ENCODE results near the gene THEM5.

THEM5 gene

DNA sequence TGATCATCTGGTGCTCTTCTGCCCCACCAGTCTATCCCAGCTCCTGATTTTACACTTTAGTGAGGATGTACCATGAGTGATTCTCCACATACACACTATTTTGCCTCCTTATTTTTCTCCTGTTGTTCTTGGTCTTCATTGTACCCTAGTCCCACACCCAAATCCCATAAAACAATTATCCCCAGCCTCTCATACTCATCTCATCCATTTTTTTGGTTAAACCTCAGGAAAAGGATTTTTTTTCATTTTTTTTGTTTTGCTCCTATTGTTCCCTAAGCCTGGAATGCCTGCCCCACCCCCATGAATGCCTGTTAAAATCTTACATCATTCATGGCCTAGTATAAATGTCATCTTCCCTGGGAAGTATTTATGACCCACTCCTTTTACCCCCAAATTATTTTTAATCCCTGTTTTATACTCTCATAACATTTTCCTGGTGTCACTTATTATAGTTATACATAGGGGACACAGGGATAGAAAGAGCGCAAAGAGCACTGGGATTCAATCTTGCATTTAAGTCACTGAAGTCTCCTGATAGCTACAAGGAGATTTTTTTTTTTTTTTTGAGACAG lies 43.4 kb downstream of the THEM5 start:
- DNase-seq (ENCODE audit: extremely low spot score), result no peak
- ChIA-PET POLR2A (no interaction called here), CTCF (no interaction called here)
- TF ChIP-seq, protein P1, sequence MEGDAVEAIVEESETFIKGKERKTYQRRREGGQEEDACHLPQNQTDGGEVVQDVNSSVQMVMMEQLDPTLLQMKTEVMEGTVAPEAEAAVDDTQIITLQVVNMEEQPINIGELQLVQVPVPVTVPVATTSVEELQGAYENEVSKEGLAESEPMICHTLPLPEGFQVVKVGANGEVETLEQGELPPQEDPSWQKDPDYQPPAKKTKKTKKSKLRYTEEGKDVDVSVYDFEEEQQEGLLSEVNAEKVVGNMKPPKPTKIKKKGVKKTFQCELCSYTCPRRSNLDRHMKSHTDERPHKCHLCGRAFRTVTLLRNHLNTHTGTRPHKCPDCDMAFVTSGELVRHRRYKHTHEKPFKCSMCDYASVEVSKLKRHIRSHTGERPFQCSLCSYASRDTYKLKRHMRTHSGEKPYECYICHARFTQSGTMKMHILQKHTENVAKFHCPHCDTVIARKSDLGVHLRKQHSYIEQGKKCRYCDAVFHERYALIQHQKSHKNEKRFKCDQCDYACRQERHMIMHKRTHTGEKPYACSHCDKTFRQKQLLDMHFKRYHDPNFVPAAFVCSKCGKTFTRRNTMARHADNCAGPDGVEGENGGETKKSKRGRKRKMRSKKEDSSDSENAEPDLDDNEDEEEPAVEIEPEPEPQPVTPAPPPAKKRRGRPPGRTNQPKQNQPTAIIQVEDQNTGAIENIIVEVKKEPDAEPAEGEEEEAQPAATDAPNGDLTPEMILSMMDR (IDR thresholded peaks at IDR 0.05; ENCODE audit: control extremely low read depth, extremely low read depth, low read depth, missing control alignments), result no peak

DNA sequence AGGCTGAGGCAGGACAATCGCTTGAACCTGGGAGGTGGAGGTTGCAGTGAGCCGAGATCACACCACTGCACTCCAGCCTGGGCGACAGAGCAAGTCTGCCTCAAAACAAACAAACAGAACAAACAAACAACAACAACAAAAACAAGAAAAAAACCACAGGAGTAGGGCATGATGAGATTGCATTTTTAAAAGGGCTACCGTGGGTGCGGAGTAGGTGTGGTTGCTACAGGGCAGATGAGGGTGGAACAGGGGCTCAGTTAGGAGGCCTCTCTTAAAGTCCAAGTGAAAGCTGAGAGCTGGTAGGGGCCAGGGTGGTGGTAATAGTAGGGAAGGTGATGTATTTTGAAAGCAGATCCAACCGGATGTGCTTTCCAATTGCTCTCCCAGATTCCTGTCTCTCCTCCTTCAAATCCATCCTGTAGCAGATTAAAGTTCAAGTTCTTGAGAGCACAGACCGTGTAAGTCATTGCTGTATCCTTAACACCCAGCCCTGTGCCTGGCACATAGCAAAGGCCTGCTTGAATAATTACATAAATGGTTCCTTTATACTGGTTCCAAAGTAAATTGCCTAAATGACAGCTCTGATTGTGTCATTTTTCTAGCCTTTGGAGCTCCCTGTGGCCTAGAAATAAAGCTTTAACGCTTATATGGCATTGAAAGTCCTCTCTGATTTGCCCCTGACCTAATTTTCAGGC lies 44.1 kb downstream of the THEM5 start:
- ChIA-PET CTCF (no interaction called here), POLR2A (no interaction called here)
- DNase-seq (ENCODE audit: extremely low spot score), result no peak

DNA sequence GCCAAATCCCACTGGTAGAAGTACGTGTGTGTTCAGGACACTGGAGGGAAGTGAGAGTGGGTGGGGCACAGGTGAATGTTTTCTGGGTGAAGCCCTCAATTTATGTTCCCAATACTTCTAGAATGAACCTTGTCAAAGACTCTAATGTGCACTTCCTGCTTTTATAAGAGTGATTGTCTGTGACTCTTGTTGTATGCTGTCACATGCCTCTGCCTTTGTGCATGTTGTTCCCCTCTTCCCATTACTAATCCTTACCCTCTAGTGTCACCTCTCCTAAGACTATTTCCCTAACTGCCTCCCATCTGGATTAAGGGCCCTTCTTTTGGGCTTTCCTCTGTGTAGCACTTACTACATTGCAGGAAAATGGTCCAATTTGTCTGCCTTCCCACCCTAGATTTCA lies 45.7 kb downstream of the THEM5 start:
- TF ChIP-seq, protein P1 (IDR thresholded peaks at IDR 0.05; ENCODE audit: control extremely low read depth, extremely low read depth, low read depth, missing control alignments), result no peak
- DNase-seq (ENCODE audit: extremely low spot score), result no peak
- POLR2A ChIA-PET, result no interaction called here
- CTCF ChIA-PET, result interaction anchor here (1.1 to 1.3 kb wide), 3 partner anchors 9 to 29 kb away, joined by 3 read pairs; no protein-coding TSS in a partner anchor

More for the DNA sequence above, 44.1 kb downstream of the THEM5 start:
- TF ChIP-seq, protein P1 (IDR thresholded peaks at IDR 0.05; ENCODE audit: control extremely low read depth, extremely low read depth, low read depth, missing control alignments), result no peak

DNA sequence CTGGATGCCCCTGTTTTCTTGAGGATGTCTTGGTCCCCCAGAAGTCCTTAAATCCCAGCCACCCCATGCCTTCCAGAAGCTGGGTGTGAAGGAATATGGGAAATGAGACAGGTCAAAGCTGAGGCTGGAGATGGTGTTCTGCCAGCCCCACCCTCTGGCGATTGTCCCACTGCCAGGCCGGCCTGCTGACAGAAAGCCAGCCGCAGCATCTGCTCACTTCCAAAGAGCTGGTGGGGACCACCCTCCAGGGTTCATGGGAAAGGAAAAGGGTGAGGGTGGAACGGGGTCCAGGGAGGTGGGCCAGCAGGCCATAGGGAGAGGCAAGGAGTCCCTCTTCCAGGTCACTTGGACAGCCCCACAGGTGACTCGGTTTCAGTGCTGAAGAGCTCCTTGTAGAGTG lies 46.4 kb downstream of the THEM5 start:
- POLR2A ChIA-PET, result interaction anchor here (0.6 kb wide), 1 partner anchor 21 kb away, joined by 6 read pairs; no protein-coding TSS in a partner anchor
- CTCF ChIA-PET, result interaction anchor here (1.1 to 1.3 kb wide), 3 partner anchors 8 to 30 kb away, joined by 3 read pairs; no protein-coding TSS in a partner anchor
- TF ChIP-seq, protein P1 (IDR thresholded peaks at IDR 0.05; ENCODE audit: control extremely low read depth, extremely low read depth, low read depth, missing control alignments), result no peak
- no peak for DNase-seq (ENCODE audit: extremely low spot score)

DNA sequence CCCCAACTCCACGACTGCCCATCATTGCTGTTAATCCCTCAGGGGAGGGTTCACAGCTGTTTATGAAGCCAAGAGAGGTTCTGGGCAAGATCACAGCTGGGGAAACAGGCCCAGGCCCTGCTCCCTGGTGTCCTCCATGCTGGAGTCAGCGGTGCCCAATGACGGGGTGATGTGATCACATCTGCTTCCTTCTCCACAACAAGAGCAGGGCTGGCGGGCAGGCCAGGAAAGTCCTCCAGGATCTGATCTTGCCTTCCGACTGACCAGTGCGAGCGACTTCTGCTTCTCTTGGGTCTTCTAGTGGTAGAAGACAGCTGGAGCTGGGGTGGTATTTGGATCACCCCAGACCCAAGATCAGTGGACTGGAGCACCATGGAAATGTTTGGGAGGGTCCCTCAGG lies 47.3 kb downstream of the THEM5 start:
- ChIA-PET CTCF (interaction anchor here (1.1 kb wide), 1 partner anchor 9 kb away, joined by 3 read pairs; no protein-coding TSS in a partner anchor), POLR2A (no interaction called here)
- DNase-seq (ENCODE audit: extremely low spot score), result no peak

DNA sequence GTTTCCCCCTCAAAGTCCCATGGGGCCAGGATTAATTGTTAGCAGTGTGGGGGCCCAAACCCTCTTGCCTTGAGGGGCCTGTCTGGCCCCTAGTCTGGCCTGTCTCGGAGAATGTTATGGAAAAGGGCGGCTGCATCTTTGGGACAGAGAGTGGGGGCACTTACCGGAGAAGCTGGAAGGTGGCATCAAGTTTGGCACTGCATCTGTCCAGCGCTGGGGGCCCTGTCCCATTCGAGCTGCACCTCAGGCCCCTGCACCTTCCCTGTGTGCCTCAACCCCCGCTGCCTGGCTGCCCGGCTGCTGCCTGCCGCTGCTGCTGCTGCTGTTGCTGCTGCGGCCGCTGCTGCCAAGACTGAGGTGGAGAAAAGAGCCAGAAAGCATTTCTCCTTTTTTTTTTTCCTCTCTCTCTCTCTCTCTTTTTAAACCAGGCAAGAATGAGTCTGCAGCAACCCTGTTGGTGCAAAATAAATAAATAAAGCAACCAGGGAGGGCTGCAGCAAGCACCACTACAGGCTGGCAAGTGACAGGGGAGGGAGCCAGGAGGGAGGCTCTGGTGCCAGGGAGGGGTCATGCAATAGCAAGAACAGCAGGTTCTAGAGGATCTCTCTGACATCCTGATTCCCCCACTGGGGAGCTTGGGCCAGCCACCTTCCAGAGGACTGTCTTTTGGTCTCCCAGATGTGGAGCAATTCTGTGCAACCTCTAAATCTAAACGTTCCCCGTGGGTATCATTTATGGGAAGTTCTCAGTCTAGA lies 48.3 kb downstream of the THEM5 start, which contains the start of gene LINGO4:
LINGO4 (minus strand) TSS at position 354 of the 755 bp plus-strand sequence. CDS start 2,715 bp downstream, outside the sequence.
- TF ChIP-seq, protein P1 (IDR thresholded peaks at IDR 0.05; ENCODE audit: control extremely low read depth, extremely low read depth, low read depth, missing control alignments), result no peak
- CTCF ChIA-PET, result no interaction called here
- POLR2A ChIA-PET, result no interaction called here
- DNase-seq (ENCODE audit: extremely low spot score), result no peak

More for the DNA sequence above, 47.3 kb downstream of the THEM5 start:
- TF ChIP-seq, protein P1 (IDR thresholded peaks at IDR 0.05; ENCODE audit: control extremely low read depth, extremely low read depth, low read depth, missing control alignments), result no peak

Data from GM10248 (cell line).